GM12873 (cell line): ENCODE data around the gene RPS6KA2.

Source experiments
- TF ChIP-seq, protein P1 (sequence below): IDR thresholded peaks from 2 replicates; pipeline ENCODE4 v1.5.1; 2012; ENCODE audit warnings: low read depth, mild to moderate bottlenecking, moderate library complexity, low read length, control low read depth; ENCODE audit not compliant: insufficient read depth; ENCODE audit errors: missing control alignments

The RPS6KA2 gene

GRCh38 chr6:166464068-166465002, 162.7 kb downstream of the RPS6KA2 start:
- TF ChIP-seq, protein P1, sequence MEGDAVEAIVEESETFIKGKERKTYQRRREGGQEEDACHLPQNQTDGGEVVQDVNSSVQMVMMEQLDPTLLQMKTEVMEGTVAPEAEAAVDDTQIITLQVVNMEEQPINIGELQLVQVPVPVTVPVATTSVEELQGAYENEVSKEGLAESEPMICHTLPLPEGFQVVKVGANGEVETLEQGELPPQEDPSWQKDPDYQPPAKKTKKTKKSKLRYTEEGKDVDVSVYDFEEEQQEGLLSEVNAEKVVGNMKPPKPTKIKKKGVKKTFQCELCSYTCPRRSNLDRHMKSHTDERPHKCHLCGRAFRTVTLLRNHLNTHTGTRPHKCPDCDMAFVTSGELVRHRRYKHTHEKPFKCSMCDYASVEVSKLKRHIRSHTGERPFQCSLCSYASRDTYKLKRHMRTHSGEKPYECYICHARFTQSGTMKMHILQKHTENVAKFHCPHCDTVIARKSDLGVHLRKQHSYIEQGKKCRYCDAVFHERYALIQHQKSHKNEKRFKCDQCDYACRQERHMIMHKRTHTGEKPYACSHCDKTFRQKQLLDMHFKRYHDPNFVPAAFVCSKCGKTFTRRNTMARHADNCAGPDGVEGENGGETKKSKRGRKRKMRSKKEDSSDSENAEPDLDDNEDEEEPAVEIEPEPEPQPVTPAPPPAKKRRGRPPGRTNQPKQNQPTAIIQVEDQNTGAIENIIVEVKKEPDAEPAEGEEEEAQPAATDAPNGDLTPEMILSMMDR = no peak

- TF ChIP-seq, protein P1 = no peak
Measured at GRCh38 chr6:166463359-166464067, 163.5 kb downstream of the RPS6KA2 start.

DNA sequence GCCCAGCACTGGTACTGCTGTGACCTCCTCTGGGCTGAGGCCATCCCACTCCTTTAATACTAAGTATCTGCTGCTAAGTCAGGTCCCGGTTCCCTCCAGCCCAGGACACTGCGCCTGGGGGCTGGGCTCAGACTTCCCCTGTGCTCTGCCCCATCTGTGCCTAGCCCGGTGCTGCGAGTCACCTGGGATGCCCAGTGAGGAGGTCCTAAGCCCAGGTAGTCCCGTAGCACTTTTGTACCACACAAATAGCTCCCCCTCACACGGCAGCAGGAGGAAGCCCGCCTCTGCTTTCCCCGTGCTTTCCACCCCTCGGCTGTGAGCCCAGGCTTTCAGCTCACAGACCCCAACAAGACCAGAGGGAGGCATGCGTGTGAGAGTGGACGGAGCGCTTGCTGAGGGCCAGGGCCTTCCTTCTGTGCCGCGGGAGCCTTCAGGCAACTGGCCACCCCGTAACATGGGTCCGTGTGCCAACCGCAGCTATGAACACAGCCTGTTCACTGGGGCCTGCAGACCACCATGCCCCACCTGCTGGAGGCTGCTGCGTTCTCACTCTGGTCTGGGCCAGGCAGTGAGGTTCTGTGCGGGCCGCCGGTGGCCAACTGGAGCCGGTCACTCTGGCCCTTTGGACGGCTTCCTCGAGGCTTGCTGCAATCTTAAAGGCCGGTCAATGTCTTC, 164.5 kb downstream of the RPS6KA2 start:
- TF ChIP-seq, protein P1 = no peak

- TF ChIP-seq, protein P1 = no peak
Measured at GRCh38 chr6:166461821-166462460, 165.1 kb downstream of the RPS6KA2 start.

DNA sequence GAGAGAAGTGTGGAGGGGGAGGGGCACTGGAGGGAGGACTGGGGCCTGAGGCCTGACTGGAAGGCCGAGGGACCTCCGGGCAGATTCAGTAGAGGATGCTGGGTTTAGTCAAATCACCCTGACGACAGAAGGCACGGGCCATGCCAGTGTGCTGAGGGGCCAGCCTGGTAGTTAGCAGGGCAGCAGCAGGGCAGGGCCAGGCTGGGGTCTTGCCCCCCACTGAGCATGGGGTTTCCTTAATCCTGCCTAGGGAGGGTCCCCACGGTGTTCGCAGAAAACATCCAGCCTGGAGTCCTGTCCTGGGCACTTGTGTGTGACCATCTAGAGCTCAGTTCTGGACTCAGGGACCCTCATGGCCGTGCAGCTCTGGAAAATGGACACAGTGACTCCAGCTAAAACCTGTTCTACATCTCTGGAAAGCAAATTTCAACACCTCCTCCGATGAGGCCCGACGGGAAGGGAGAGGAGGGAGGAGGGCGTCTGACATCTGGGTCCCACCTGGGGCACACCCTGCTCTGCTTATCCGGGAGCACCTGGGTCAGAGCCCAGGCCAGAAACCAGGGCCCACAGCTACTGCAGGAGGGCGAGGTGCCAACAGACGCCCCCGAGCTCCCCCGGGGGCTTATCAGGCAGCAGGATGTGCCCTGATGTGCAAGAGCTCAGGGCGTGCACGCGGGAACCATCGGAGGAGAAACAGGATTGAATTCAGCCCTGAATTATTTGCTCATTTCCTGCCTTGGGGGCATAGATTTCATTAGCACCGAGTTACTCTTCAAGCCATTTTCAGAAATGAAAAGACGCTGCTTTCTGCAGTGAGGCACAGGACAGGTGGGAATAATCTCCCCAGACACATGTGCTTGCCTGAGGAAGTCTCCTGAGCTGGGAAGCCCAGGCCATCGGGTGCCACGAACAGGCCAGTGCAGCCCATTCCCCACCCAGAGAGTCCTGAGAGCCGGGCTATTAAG, 166.3 kb downstream of the RPS6KA2 start:
- TF ChIP-seq, protein P1 = no peak

GRCh38 chr6:166459906-166460305, 167.1 kb downstream of the RPS6KA2 start:
- TF ChIP-seq, protein P1 = no peak
